ENCODE measurements around the gene ZNF219.

The ZNF219 gene

DNA sequence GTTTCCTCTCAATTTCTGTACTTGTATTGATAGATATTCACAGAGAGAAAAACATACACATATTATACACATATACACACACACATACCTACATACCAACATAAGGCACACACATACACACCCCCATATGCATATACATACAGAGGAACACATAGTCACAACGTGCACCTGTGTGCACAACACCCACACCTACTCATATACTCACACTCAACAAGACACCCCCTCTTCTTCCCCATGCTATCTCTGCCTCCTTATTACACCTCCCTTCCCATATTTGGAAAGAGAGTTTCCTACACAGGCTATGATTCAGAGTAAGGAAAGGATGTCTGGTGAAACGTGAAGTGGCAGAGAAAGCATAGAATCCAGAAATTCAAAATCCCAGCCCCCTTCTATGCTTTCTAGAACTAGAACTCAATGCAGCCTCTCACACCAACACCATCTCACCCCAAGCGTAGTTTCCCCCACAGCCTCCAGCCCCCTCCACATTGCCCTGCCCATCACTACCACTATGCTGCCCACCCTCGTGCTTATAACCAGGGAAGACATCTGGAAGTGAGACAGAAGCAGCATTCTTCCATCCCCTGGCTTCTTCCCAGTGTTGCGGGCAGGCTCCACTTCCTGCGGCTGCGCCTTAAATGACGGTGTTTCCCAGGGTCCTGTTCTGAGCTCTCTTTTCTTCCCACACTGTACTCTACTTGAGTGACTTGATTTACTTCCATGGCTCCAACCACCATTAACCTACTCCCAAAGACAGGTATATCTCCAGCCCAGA, 38.4 kb downstream of the ZNF219 start:
- TF ChIP-seq GATA2 (IDR thresholded peaks at IDR 0.05; ENCODE audit: low read depth, low read length) (no peak), GATA3 (IDR thresholded peaks at IDR 0.05; ENCODE audit: low read depth, low read length) (no peak)

DNA sequence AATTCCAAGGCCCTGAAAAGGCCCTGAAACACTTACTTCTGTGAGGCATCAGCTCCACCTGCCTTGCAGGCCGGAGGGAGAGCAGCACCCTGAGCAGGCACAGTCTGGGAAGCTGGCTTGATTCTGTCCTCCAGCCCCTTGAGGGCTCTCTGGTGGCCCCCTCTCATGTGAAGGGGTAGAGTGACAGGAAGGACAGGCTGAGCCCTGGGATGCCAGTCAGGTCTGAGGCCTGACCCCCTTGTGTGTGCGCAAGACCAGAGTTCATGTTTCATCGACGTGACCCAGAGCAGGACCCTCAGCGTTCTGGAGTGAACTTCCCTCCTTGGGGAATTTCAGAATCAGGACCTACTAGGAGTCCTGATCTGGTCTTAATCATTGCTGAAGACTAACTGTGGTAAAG, 39.6 kb downstream of the ZNF219 start:
- TF ChIP-seq GATA2 (IDR thresholded peaks at IDR 0.05; ENCODE audit: low read depth, low read length) (no peak), GATA3 (IDR thresholded peaks at IDR 0.05; ENCODE audit: low read depth, low read length) (no peak)

DNA sequence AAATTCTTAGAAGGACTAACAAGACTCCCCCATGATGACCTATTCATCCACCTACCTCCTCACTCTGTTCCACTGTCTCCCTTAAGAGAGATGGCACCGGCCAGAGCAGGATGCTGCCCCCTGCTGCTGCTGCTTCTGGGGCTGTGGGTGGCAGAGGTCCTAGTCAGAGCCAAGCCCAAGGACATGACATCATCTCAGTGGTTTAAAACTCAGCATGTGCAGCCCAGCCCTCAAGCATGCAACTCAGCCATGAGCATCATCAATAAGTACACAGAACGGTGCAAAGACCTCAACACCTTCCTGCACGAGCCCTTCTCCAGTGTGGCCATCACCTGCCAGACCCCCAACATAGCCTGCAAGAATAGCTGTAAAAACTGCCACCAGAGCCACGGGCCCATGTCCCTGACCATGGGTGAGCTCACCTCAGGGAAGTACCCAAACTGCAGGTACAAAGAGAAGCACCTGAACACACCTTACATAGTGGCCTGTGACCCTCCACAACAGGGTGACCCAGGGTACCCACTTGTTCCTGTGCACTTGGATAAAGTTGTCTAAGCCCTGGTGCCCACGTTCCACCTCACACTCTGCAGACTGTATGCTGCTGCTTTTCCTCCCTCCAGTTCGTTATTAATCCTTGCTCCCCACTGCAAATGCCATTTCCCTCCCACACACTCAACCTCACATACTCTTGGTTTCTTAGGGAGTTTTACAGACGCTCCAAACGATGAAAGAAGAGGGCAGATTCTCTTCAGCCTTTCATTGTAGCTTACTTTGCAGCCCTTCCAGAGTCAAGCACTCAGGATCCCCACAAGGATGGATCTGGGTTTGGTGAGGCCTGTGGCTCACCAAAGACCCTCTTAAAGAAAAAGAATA, 40.4 kb downstream of the ZNF219 start, which contains the start of gene RNASE8:
TSS of gene RNASE8 (plus strand) at position 20 of the 873 bp plus-strand sequence. CDS start at position 91, 71 bp downstream.
- no peak for TF ChIP-seq GATA3 (IDR thresholded peaks at IDR 0.05; ENCODE audit: low read depth, low read length)
- no peak for TF ChIP-seq GATA2 (IDR thresholded peaks at IDR 0.05; ENCODE audit: low read depth, low read length)

DNA sequence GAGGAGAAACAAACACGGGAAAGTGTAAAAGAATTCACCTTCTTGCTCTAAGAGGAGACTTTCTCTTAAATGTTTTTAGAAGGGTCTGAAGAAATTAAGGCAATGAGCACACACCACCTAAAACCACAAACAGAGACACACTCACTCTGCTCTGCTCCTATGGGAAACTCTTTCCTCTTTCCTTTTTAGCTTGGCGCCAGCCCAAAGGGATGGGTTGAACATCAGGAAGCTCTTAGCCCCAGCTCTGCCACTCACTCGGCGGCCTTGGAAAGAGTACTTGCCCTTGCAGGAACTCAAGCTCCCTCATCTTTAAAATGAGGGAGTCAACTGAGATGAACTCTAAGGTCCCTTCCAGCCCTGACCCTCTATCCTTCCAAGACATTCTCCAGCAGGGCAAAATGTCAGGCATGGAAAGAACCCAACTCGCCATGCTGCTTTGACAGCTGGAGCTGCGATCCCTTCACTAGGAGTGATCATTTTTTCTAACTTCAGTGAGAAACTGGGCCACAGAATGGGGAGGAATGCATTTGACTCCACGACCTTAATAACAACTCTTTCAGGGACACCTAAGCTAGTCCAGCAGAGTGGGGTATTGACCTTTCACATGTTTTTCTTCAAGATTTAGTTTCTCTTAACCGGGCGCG, 41.8 kb downstream of the ZNF219 start:
- TF ChIP-seq GATA3 (IDR thresholded peaks at IDR 0.05; ENCODE audit: low read depth, low read length) (no peak), GATA2 (IDR thresholded peaks at IDR 0.05; ENCODE audit: low read depth, low read length) (no peak)

DNA sequence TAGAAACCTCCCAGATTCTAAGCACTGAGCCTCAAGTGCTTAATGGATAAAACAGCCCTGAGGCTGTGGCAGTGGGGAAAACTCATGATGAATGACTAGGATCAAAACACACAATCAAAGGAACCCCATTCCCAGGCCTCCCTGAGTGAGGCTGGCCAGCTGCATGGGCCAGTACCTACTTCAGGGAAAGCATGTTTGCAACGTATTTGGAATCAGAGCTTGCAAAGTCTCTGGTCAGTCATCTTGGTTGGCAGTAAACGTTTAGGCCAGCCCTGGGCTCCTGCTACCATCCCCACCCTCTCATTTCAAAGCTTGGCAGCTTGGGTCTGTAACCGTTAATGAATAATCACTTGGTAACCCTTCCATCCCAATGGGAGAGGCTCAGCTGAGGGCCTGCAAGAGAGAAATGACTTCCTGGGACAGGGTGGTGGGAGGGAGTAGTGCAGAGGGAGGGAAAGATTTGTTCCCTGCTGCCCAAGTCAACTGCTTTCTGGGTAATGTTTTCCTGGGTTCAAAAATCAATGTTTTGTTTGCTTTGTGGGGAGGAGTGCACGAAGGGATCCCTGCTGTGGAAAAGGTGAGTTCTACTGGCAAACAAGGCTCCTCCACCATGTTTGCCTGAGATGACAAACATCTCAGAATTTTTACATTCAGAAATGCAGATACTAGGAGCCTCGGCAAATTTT, 42.9 kb downstream of the ZNF219 start:
- no peak for TF ChIP-seq GATA2 (IDR thresholded peaks at IDR 0.05; ENCODE audit: low read depth, low read length)
- TF ChIP-seq GATA3 (IDR thresholded peaks at IDR 0.05; ENCODE audit: low read depth, low read length), result no peak

DNA sequence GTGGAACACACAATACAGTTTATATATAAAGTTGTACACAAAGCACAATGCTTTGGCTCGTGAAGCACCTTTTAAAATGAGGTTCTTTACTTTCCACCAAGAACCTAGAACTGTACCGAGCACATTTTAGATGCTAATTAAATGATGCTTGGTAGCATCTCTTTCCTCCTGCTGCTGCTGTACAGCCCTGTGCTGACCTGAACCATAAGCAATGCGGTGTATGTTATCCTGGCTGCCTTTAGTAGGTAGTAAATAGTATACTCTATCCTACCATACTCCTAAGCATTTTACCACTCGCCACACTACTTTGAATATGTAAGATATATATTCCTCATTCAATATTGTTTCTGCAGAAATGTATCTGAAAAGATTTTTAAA, 43.7 kb downstream of the ZNF219 start:
- TF ChIP-seq GATA3 (IDR thresholded peaks at IDR 0.05; ENCODE audit: low read depth, low read length) (no peak), GATA2 (IDR thresholded peaks at IDR 0.05; ENCODE audit: low read depth, low read length) (no peak)

DNA sequence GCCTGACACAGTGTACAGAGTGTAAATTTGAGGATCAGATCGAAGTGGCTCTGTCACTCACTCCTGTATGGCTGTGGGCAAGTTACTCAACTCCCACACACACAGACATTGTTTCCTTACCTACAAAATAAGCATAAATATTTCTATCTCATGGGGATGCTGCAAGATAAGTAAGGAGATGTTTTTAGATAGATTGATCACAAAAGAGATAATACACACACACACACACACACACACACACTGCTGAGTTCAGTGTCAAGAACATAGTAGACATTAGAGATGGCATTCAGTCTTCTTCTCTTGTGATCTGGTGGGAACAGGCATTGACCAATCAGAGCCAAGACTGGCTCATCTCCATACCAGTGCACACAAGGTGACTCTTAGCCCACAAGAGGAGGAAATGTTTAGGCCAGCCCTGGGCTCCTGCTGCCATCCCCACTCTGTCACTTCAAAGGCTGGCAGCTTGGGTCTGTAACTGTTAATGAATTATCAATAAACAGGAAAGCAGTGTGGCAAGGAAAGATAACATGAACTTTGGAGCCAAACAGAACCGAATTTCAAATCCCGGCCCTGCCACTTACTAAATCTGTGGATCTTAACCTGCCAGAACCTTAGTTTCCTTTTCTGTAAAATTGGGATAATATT, 44.2 kb downstream of the ZNF219 start:
- TF ChIP-seq GATA2 (IDR thresholded peaks at IDR 0.05; ENCODE audit: low read depth, low read length) (no peak), GATA3 (IDR thresholded peaks at IDR 0.05; ENCODE audit: low read depth, low read length) (no peak)

DNA sequence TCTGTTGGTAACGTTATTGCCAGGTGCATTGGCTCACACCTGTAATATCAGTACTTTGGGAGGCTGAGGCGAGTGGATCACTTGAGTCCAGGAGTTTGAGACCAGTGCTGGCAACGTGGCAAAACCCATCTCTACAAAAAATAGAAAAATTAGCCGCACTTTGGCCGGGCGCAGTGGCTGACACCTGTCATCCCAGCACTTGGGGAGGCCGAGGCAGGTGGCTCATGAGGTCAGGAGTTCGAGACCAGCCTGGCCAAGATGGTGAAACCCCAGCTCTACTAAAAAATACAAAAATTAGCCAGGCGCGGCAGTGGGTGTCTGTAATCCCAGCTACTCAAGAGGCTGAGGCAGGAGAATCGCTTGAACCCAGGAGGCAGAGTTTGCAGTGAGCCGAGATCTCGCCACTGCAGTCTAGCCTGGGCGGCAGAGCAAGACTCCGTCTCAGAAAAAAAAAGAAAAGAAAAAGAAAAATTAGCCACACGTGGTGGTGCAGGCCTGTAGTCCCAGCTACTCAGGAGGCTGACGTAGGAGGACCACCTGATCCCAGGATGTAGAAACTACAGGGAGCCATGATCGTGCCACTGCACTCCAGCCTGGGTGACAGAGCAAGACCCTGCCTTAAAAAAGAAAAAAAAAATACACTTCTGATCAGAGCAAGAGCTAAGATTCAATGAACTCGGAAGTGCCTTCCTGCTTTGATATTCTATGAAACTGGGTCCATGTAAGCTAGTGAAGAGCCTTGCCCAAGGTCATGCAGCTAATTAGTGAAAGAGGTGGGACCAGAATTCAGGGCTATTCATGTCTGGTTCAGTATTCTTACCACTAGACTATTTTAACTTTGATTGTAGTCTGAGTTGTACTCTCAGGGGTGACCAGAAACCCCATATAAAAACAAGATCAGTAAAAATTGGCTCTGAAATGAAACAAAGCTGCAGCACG, 45.0 kb downstream of the ZNF219 start:
- TF ChIP-seq GATA2 (IDR thresholded peaks at IDR 0.05; ENCODE audit: low read depth, low read length), result no peak
- no peak for TF ChIP-seq GATA3 (IDR thresholded peaks at IDR 0.05; ENCODE audit: low read depth, low read length)

DNA sequence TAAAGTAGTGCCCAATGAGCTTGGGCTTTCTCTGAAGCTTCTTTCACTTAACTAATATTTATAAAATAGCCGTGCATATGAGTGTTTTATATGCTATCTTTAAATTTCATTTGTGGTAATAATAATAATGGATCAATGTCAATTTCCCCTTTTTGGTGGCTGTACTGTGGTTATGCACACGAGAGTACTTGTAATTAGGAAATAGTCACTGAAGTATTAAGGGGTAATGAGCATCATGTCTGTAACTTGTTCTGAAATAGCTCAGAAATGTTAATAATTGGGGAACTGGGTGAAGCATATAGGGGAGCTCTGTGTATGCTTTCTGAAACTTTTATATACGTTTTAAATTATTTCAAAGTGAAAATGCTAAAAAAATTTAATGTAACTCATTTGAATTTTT, 47.9 kb downstream of the ZNF219 start:
- TF ChIP-seq GATA2 (IDR thresholded peaks at IDR 0.05; ENCODE audit: low read depth, low read length), result no peak
- no peak for TF ChIP-seq GATA3 (IDR thresholded peaks at IDR 0.05; ENCODE audit: low read depth, low read length)

DNA sequence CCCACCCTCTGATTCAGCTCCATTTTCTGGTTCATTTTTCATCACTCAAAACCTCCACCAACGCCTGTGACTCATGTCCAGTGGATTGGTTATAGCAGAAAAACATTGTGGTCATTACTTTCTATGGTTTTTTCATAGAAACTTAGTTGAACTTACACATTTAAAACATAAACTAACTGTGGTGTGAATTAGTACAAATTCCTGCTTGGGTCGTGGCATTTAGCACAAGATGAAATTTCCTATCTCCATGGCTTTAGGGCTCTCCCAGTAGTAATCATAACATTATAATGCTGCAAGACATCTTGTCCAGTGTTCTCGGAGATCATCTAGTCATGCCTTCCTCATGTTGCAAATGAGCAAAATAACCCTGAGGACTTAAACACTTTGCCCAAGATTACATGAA, 49.2 kb downstream of the ZNF219 start:
- TF ChIP-seq GATA3 (IDR thresholded peaks at IDR 0.05; ENCODE audit: low read depth, low read length) (no peak), GATA2 (IDR thresholded peaks at IDR 0.05; ENCODE audit: low read depth, low read length) (no peak)

DNA sequence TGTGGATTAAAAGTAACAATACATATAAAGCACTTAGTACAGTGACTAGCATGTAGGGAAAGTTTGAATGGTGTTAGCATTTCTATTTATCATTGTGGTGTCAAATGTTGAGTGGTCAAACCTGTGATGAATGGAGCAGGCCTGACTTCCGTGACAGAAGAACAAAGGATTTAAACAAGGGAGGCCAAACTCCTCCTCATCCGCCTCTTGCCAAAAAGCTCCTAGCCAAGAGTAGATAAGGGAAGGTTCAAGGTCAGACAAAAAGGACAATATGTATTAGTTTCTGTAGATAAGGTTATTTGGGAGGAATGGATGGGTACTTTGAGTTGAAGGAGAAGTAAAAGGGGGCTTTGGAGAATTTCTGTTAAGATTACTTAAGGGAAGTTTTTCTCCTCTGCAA, 49.8 kb downstream of the ZNF219 start:
- TF ChIP-seq GATA3 (IDR thresholded peaks at IDR 0.05; ENCODE audit: low read depth, low read length) (no peak), GATA2 (IDR thresholded peaks at IDR 0.05; ENCODE audit: low read depth, low read length) (no peak)

DNA sequence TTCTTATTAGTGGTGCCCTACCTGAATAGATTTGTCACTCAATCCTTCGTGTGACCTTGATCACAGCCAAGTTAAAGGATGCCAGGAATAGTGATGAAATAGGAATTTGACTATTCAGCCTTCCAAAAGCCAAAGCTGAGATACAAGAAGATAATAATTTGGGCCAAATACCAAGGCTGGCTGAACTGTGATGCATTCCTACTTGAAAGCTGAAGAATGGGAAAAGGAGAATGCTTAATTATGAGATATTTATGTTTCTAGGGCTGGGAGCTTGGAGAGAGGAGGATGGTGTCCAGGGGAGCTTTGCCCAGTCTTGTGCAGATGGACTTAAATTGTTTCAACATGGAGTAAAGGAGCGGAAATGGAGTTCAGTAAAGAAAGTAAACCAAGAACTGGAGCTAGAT, 51.1 kb downstream of the ZNF219 start:
- no peak for TF ChIP-seq GATA3 (IDR thresholded peaks at IDR 0.05; ENCODE audit: low read depth, low read length)
- no peak for TF ChIP-seq GATA2 (IDR thresholded peaks at IDR 0.05; ENCODE audit: low read depth, low read length)

Measured in SH-SY5Y (cell line).